Neural cell (in vitro differentiated cells): ENCODE measurements around the gene KRT78. TPM values are rescaled to one million over a fixed set of nuclear protein-coding genes. Genes with fewer than 3 reads are reported as not detected.

Experiments
- H2AFZ ChIP-seq: fragments of 200-600, 300-800 bp; sonication (generic), shearing (Covaris generic); 2 replicates; pipeline ENCODE4 v1.6.0; 2014; ENCODE audit warnings: low read depth, mild to moderate bottlenecking, antibody characterized with exemption, low read length, moderate library complexity
- H3F3A ChIP-seq: fragments of 200-600 bp; shearing (Covaris generic); 2 replicates; pipeline ENCODE4 v1.6.1; 2016; ENCODE audit warnings: mild to moderate bottlenecking, moderate library complexity, mixed read lengths, antibody characterized with exemption, low read length; ENCODE audit not compliant: insufficient read depth, poor library complexity, severe bottlenecking
- H3K27ac ChIP-seq: fragments of 200-600, 300-800 bp; sonication (generic), shearing (Covaris generic); 2 replicates; pipeline ENCODE4 v1.5.1; 2014; ENCODE audit warnings: mild to moderate bottlenecking, low read length, moderate library complexity
- H3K27me3 ChIP-seq: fragments of 300-800, 200-600 bp; sonication (generic), shearing (Covaris generic); 2 replicates; pipeline ENCODE4 v1.6.0; 2014; ENCODE audit warnings: mild to moderate bottlenecking, low read depth, low read length, moderate library complexity; ENCODE audit not compliant: insufficient read depth
- H3K36me3 ChIP-seq: fragments of 300-800, 200-600 bp; sonication (generic), shearing (Covaris generic); 2 replicates; pipeline ENCODE4 v1.5.1; 2014; ENCODE audit warnings: mild to moderate bottlenecking, antibody characterized with exemption, low read length, moderate library complexity; ENCODE audit not compliant: insufficient read depth
- H3K4me2 ChIP-seq: fragments of 300-800, 200-600 bp; sonication (generic), shearing (Covaris generic); 2 replicates; pipeline ENCODE4 v1.6.0; 2014; ENCODE audit warnings: mild to moderate bottlenecking, low read length
- H3K4me3 ChIP-seq: fragments of 300-800, 200-600 bp; sonication (generic), shearing (Covaris generic); 2 replicates; pipeline ENCODE4 v1.5.1; 2014; ENCODE audit warnings: mild to moderate bottlenecking, low read length, moderate library complexity
- H3K79me2 ChIP-seq: fragments of 200-600 bp; shearing (Covaris generic); replicated peaks from 2 replicates; pipeline ENCODE4 v1.6.0; 2014; ENCODE audit warnings: mild to moderate bottlenecking, low read length, moderate library complexity; ENCODE audit not compliant: insufficient read depth
- H3K9ac ChIP-seq: fragments of 300-800, 200-600 bp; sonication (generic), shearing (Covaris generic); 2 replicates; pipeline ENCODE4 v1.6.1; 2016; ENCODE audit warnings: mild to moderate bottlenecking, low read length, mixed read lengths
- H3K9me2 ChIP-seq: fragments of 200-600 bp; shearing (Covaris generic); 2 replicates; pipeline ENCODE4 v1.6.1; 2016; ENCODE audit warnings: mild to moderate bottlenecking, low read length, mixed read lengths; ENCODE audit not compliant: insufficient read depth
- H3K9me3 ChIP-seq: fragments of 200-600, 300-800 bp; sonication (generic), shearing (Covaris generic); 2 replicates; pipeline ENCODE4 v1.6.1; 2016; ENCODE audit warnings: mild to moderate bottlenecking, mixed run types, low read length, moderate library complexity, mixed read lengths
- H4K20me1 ChIP-seq: fragments of 200-600 bp; shearing (Covaris generic); 2 replicates; pipeline ENCODE4 v1.6.1; 2016; ENCODE audit warnings: mild to moderate bottlenecking, mixed run types; ENCODE audit not compliant: insufficient read depth
- CTCF ChIP-seq: fragments of 450-650 bp; IDR thresholded peaks from 2 replicates; pipeline ENCODE4 v1.5.1; 2014; ENCODE audit warnings: antibody characterized with exemption, mild to moderate bottlenecking, moderate library complexity; ENCODE audit not compliant: poor library complexity, severe bottlenecking
- EP300 ChIP-seq: fragments of 450-650 bp; conservative IDR thresholded peaks from 2 replicates; pipeline ENCODE4 v1.6.1; 2014; ENCODE audit warnings: antibody characterized with exemption, mild to moderate bottlenecking, moderate library complexity; ENCODE audit not compliant: poor library complexity, severe bottlenecking
- EZH2 ChIP-seq: fragments of 200-600, 300-800 bp; shearing (Covaris generic), sonication (generic); IDR thresholded peaks from 2 replicates; pipeline ENCODE4 v1.6.1; 2014; ENCODE audit warnings: antibody characterized with exemption, low read length, borderline replicate concordance, mild to moderate bottlenecking; ENCODE audit not compliant: insufficient read depth, poor library complexity, severe bottlenecking
- MXI1 ChIP-seq: fragments of 450-650 bp; conservative IDR thresholded peaks from 2 replicates; pipeline ENCODE4 v1.6.1; 2014; ENCODE audit warnings: antibody characterized with exemption, mild to moderate bottlenecking; ENCODE audit not compliant: poor library complexity, severe bottlenecking
- POLR2AphosphoS5 ChIP-seq: IDR thresholded peaks from 2 replicates; pipeline ENCODE4 v1.6.1; 2012
- RAD21 ChIP-seq: fragments of 450-650 bp; conservative IDR thresholded peaks from 2 replicates; pipeline ENCODE4 v1.6.1; 2014; ENCODE audit warnings: antibody characterized with exemption, mild to moderate bottlenecking, moderate library complexity
- REST ChIP-seq: IDR thresholded peaks from 2 replicates; pipeline ENCODE4 v1.6.1; 2012; ENCODE audit warnings: borderline replicate concordance
- SMC3 ChIP-seq: fragments of 450-650 bp; conservative IDR thresholded peaks from 2 replicates; pipeline ENCODE4 v1.6.1; 2014; ENCODE audit warnings: antibody characterized with exemption, mild to moderate bottlenecking, moderate library complexity; ENCODE audit not compliant: poor library complexity
- TAF1 ChIP-seq: IDR thresholded peaks from 2 replicates; pipeline ENCODE4 v1.6.1; 2012; ENCODE audit warnings: low read depth
- polyA plus RNA-seq: library from polyadenylated mRNA; depleted of rRNA; stranded (reverse); fragments of >200 nt; gene quantifications from 2 replicates; pipeline ENCODE4 v1.2.3, GENCODE V29; 2014

Gene KRT78
- polyA plus RNA-seq, 1 donor from 2014 or later, result not detected

- H3K79me2 ChIP-seq, result no peaks in the 10 kb centered on the region
- no peak overlapping the region for H3K4me3 ChIP-seq
- no peak overlapping the region for H2AFZ ChIP-seq
- H3K27me3 ChIP-seq, result no peaks in the 10 kb centered on the region
- H3F3A ChIP-seq, result no peaks in the 10 kb centered on the region
- no peak overlapping the region for H3K27ac ChIP-seq
- H3K9me3 ChIP-seq, result no peaks in the 10 kb centered on the region
- TF ChIP-seq TAF1 (no peak), EZH2 (no peak), CTCF (no peak), MXI1 (no peak), SMC3 (no peak), POLR2AphosphoS5 (no peak), REST (no peak), RAD21 (no peak), EP300 (no peak)
- H3K9ac ChIP-seq, result no peak overlapping the region
- no peak overlapping the region for H3K4me2 ChIP-seq
- no peaks in the 10 kb centered on the region for H3K9me2 ChIP-seq
- no peaks in the 10 kb centered on the region for H4K20me1 ChIP-seq
- H3K36me3 ChIP-seq, result no peaks in the 10 kb centered on the region
These were observed 39.6 kb downstream of the KRT78 start for GRCh38 chr12:52809166-52809565.

GRCh38 chr12:52808573-52809160 is 40.1 kb downstream of the KRT78 start:
- Histone ChIP-seq H3K27me3 (no peaks in the 10 kb centered on the region), H3K9me3 (no peaks in the 10 kb centered on the region), H2AFZ (no peak overlapping the region), H3K79me2 (no peaks in the 10 kb centered on the region), H3K4me2 (no peak overlapping the region), H4K20me1 (no peaks in the 10 kb centered on the region), H3K36me3 (no peaks in the 10 kb centered on the region), H3K9ac (no peak overlapping the region), H3F3A (no peaks in the 10 kb centered on the region), H3K9me2 (no peaks in the 10 kb centered on the region), H3K4me3 (no peak overlapping the region), H3K27ac (no peak overlapping the region)
- TF ChIP-seq REST (no peak), POLR2AphosphoS5 (no peak), TAF1 (no peak), MXI1 (no peak), SMC3 (no peak), CTCF (no peak), EZH2 (no peak), RAD21 (no peak), EP300 (no peak)
